Activated CD8-positive, alpha-beta memory T cell treated with anti-CD3 and anti-CD28 coated beads, Interleukin-2, amount 50 U/mL, for 24 hours (primary cell): ENCODE data around the gene RANBP17.
"Not testable (repeated sequence)": the region's sequence is repeated elsewhere in the genome, so short reads cannot be mapped to it uniquely, and the experiment has no call there.

ENCODE experiments used
- DNase-seq: peaks from one replicate; pipeline ENCODE4 v3.0.0-alpha.2; 2020; ENCODE audit errors: extremely low read depth

Gene RANBP17

GRCh38 chr5:170941788-170942187 is 80.0 kb downstream of the RANBP17 start:
- no peak for DNase-seq

GRCh38 chr5:170945275-170945674 is 83.5 kb downstream of the RANBP17 start:
- no peak for DNase-seq

GRCh38 chr5:170960567-170960966 is 98.7 kb downstream of the RANBP17 start:
- DNase-seq, result no peak

GRCh38 chr5:170963521-170963920 is 101.7 kb downstream of the RANBP17 start:
- no peak for DNase-seq

GRCh38 chr5:170974461-170974860 is 112.6 kb downstream of the RANBP17 start:
- no peak for DNase-seq

GRCh38 chr5:170980261-170980660 is 118.4 kb downstream of the RANBP17 start:
- not testable (repeated sequence) for DNase-seq

- DNase-seq, result no peak
Observed at GRCh38 chr5:170985486-170985885, 123.7 kb downstream of the RANBP17 start.

GRCh38 chr5:170986598-170986997 is 124.8 kb downstream of the RANBP17 start:
- no peak for DNase-seq

- no peak for DNase-seq
Observed at GRCh38 chr5:170993476-170993875, 131.7 kb downstream of the RANBP17 start.

GRCh38 chr5:171010086-171010485 is 148.3 kb downstream of the RANBP17 start:
- no peak for DNase-seq

GRCh38 chr5:171010816-171011215 is 149.0 kb downstream of the RANBP17 start:
- no peak for DNase-seq

GRCh38 chr5:171023508-171023907 is 161.7 kb downstream of the RANBP17 start:
- no peak for DNase-seq

- no peak for DNase-seq
Observed at GRCh38 chr5:171024084-171024483, 162.3 kb downstream of the RANBP17 start.

- no peak for DNase-seq
Observed at GRCh38 chr5:171029401-171029800, 167.6 kb downstream of the RANBP17 start.

- no peak for DNase-seq
Observed at GRCh38 chr5:171031977-171032376, 170.2 kb downstream of the RANBP17 start.

- DNase-seq, result no peak
Observed at GRCh38 chr5:171032435-171032973, 170.7 kb downstream of the RANBP17 start.

- not testable (repeated sequence) for DNase-seq
Observed at GRCh38 chr5:171041893-171042292, 180.1 kb downstream of the RANBP17 start.

GRCh38 chr5:171050916-171051315 is 189.1 kb downstream of the RANBP17 start:
- no peak for DNase-seq

GRCh38 chr5:171055875-171056454 is 194.1 kb downstream of the RANBP17 start:
- no peak for DNase-seq

- DNase-seq, result no peak
Observed at GRCh38 chr5:171067540-171068130, 205.8 kb downstream of the RANBP17 start.

- no peak for DNase-seq
Observed at GRCh38 chr5:171074747-171075146, 212.9 kb downstream of the RANBP17 start.

- no peak for DNase-seq
Observed at GRCh38 chr5:171080186-171080938, 218.5 kb downstream of the RANBP17 start.

- no peak for DNase-seq
Observed at GRCh38 chr5:171081319-171081718, 219.5 kb downstream of the RANBP17 start.
